Esophagus (tissue), 2 donors: ENCODE measurements around the gene SH3RF2. TPM values are rescaled to one million over a fixed set of nuclear protein-coding genes. Genes with fewer than 3 reads are reported as not detected.

Source experiments
- H3K27ac ChIP-seq, 2 donors: one replicate each; pipeline ENCODE4 v1.5.1; 2013; ENCODE audit warnings: low read depth in 2 of 2, mild to moderate bottlenecking in 2 of 2, inconsistent platforms in 1 of 2, low read length in 1 of 2, moderate library complexity in 1 of 2
- H3K27me3 ChIP-seq, 2 donors: one replicate each; pipeline ENCODE4 v1.6.1; 2013; ENCODE audit warnings: low read length in 2 of 2, control low read depth in 1 of 2, mild to moderate bottlenecking in 1 of 2; ENCODE audit not compliant: insufficient read depth in 2 of 2, control insufficient read depth in 1 of 2
- H3K36me3 ChIP-seq, 2 donors: one replicate each; pipeline ENCODE4 v1.6.1; 2013; ENCODE audit warnings: low read length in 1 of 2; ENCODE audit not compliant: control insufficient read depth in 2 of 2, insufficient read depth in 2 of 2
- H3K4me1 ChIP-seq, 2 donors: one replicate each; pipeline ENCODE4 v1.6.1; 2013; ENCODE audit warnings: low read length in 1 of 2; ENCODE audit not compliant: control insufficient read depth in 2 of 2, insufficient read depth in 2 of 2
- H3K4me3 ChIP-seq, 2 donors: one replicate each; pipeline ENCODE4 v1.5.1; 2013; ENCODE audit warnings: low read length in 2 of 2, mild to moderate bottlenecking in 2 of 2, low read depth in 1 of 2, moderate library complexity in 1 of 2
- H3K9me3 ChIP-seq, 2 donors: one replicate each; pipeline ENCODE4 v1.6.1; 2013; ENCODE audit warnings: mild to moderate bottlenecking in 2 of 2, low read depth in 1 of 2, low read length in 1 of 2, moderate library complexity in 1 of 2; ENCODE audit not compliant: control insufficient read depth in 2 of 2, insufficient read depth in 1 of 2
- WGBS, 2 donors: extraction: QIAGEN DNeasy Blood & Tissue Kit; methylation state at CpG; one replicate each; pipeline ENCODE4 v1.1.7; 2013; 5-methylcytosine and 5-hydroxymethylcytosine counted together
- polyA plus RNA-seq, 2 donors: library from polyadenylated mRNA; stranded (reverse); fragments of 200-250 nt; gene quantifications; one replicate each; pipeline ENCODE4 v1.2.3, GENCODE V29; 2013
- donor health status: healthy with polysubstance abuse.
- donor health status: Bipolar disorder and iron deficiency.

Gene SH3RF2
- polyA plus RNA-seq, 2 donors = 24.9 to 43.2 TPM

GRCh38 chr5:145981589-145982571 is 45.5 kb downstream of the SH3RF2 start:
- Histone ChIP-seq H3K27me3 (no peaks in the 10 kb centered on the region), H3K4me1 (peaks cover 0 to 3% of the 10 kb centered on the region in 2 donors), H3K36me3 (no peaks in the 10 kb centered on the region), H3K9me3 (no peaks in the 10 kb centered on the region), H3K4me3 (no peak overlapping the region), H3K27ac (peak overlapping the region; percentile 32 to 57)
- 36 to 46% methylated on average over 3 of the region's 3 CpGs for WGBS, 2 donors

GRCh38 chr5:145982572-145983318 is 46.4 kb downstream of the SH3RF2 start:
- H3K4me1 ChIP-seq = peaks cover 0 to 3% of the 10 kb centered on the region in 2 donors
- H3K27me3 ChIP-seq = no peaks in the 10 kb centered on the region
- 71 to 88% methylated on average over 3 of the region's 3 CpGs for WGBS, 2 donors

GRCh38 chr5:145983446-145983845 is 47.1 kb downstream of the SH3RF2 start:
- no peak overlapping the region for H3K4me3 ChIP-seq
- no peaks in the 10 kb centered on the region for H3K36me3 ChIP-seq
- H3K27ac ChIP-seq = peak overlapping the region in 1 of 2 donors; percentile 75
- 60 to 68% methylated on average over 2 of the region's 2 CpGs for WGBS, 2 donors
- H3K27me3 ChIP-seq = no peaks in the 10 kb centered on the region
- H3K4me1 ChIP-seq = peaks cover 0 to 3% of the 10 kb centered on the region in 2 donors
- no peaks in the 10 kb centered on the region for H3K9me3 ChIP-seq

More at GRCh38 chr5:145982572-145983318, 46.4 kb downstream of the SH3RF2 start:
- Histone ChIP-seq H3K27ac (peak overlapping the region in 1 of 2 donors; percentile 28), H3K4me3 (no peak overlapping the region), H3K36me3 (no peaks in the 10 kb centered on the region), H3K9me3 (no peaks in the 10 kb centered on the region)

- Histone ChIP-seq H3K9me3 (no peaks in the 10 kb centered on the region), H3K4me1 (peaks cover 0 to 3% of the 10 kb centered on the region in 2 donors), H3K4me3 (no peak overlapping the region), H3K27me3 (no peaks in the 10 kb centered on the region), H3K36me3 (no peaks in the 10 kb centered on the region), H3K27ac (peak overlapping the region in 1 of 2 donors; percentile 4)
- 57 to 67% methylated on average over 2 of the region's 2 CpGs for WGBS, 2 donors
Observed at GRCh38 chr5:145984072-145984471, 47.7 kb downstream of the SH3RF2 start.

- no peaks in the 10 kb centered on the region for H3K27me3 ChIP-seq
- peaks cover 0 to 3% of the 10 kb centered on the region in 2 donors for H3K4me1 ChIP-seq
- H3K4me3 ChIP-seq = no peak overlapping the region
- no peak overlapping the region for H3K27ac ChIP-seq
- 71 to 84% methylated on average over 1 of the region's 1 CpG for WGBS, 2 donors
- no peaks in the 10 kb centered on the region for H3K9me3 ChIP-seq
- H3K36me3 ChIP-seq = no peaks in the 10 kb centered on the region
Observed at GRCh38 chr5:145987856-145988255, 51.5 kb downstream of the SH3RF2 start.

GRCh38 chr5:145988993-145989392 is 52.6 kb downstream of the SH3RF2 start:
- no peaks in the 10 kb centered on the region for H3K4me1 ChIP-seq
- H3K27ac ChIP-seq = no peak overlapping the region
- H3K27me3 ChIP-seq = no peaks in the 10 kb centered on the region
- H3K4me3 ChIP-seq = no peak overlapping the region
- H3K9me3 ChIP-seq = peaks cover 0 to 6% of the 10 kb centered on the region in 2 donors
- peaks cover 0 to 6% of the 10 kb centered on the region in 2 donors for H3K36me3 ChIP-seq
- 71 to 73% methylated on average over 2 of the region's 2 CpGs for WGBS, 2 donors

- H3K27me3 ChIP-seq = no peaks in the 10 kb centered on the region
- WGBS, 2 donors = 91 to 93% methylated on average over 2 of the region's 2 CpGs
- H3K4me3 ChIP-seq = no peak overlapping the region
- H3K9me3 ChIP-seq = peaks cover 0 to 6% of the 10 kb centered on the region in 2 donors
- H3K4me1 ChIP-seq = no peaks in the 10 kb centered on the region
- peaks cover 0 to 6% of the 10 kb centered on the region in 2 donors for H3K36me3 ChIP-seq
- H3K27ac ChIP-seq = no peak overlapping the region
Observed at GRCh38 chr5:145989428-145989827, 53.0 kb downstream of the SH3RF2 start.

- no peak overlapping the region for H3K27ac ChIP-seq
- no peaks in the 10 kb centered on the region for H3K27me3 ChIP-seq
- H3K4me1 ChIP-seq = no peaks in the 10 kb centered on the region
- no peak overlapping the region for H3K4me3 ChIP-seq
- H3K9me3 ChIP-seq = peaks cover 0 to 6% of the 10 kb centered on the region in 2 donors
- WGBS, 2 donors = 79 to 92% methylated on average over 2 of the region's 2 CpGs
- peaks cover 0 to 6% of the 10 kb centered on the region in 2 donors for H3K36me3 ChIP-seq
Observed at GRCh38 chr5:145990170-145990569, 53.8 kb downstream of the SH3RF2 start.

GRCh38 chr5:145991044-145991575 is 54.7 kb downstream of the SH3RF2 start:
- H3K27ac ChIP-seq = no peak overlapping the region
- peaks cover 0 to 6% of the 10 kb centered on the region in 2 donors for H3K36me3 ChIP-seq
- H3K4me3 ChIP-seq = no peak overlapping the region
- H3K27me3 ChIP-seq = no peaks in the 10 kb centered on the region
- H3K9me3 ChIP-seq = peaks cover 0 to 6% of the 10 kb centered on the region in 2 donors
- 65 to 66% methylated on average over 3 of the region's 3 CpGs for WGBS, 2 donors
- H3K4me1 ChIP-seq = no peaks in the 10 kb centered on the region
